Stimulated activated naive CD8-positive, alpha-beta T cell treated with anti-CD3 and anti-CD28 coated beads, Interleukin-15, amount 100 ng/mL, for 72 hours (primary cell): Measurements from ENCODE around the gene GASK1A.

Experiments used
- ATAC-seq: fragments of 150-1000 bp; cut with Tn5 transposase; 2 replicates; pipeline ENCODE4 v1.10.0; 2021; ENCODE audit warnings: mild to moderate bottlenecking, moderate library complexity
- DNase-seq, 2 donors: peaks; one replicate each; pipeline ENCODE4 v3.0.0; 2021 to 2022
- H3K27ac Mint-ChIP-seq, 2 donors: one replicate each; pipeline ENCODE4 v1.8.0; 2022; ENCODE audit warnings: mild to moderate bottlenecking in 2 of 2, mixed read lengths in 2 of 2, moderate library complexity in 2 of 2
- H3K27me3 Mint-ChIP-seq: one replicate; pipeline ENCODE4 v1.8.0; 2022; ENCODE audit warnings: mixed read lengths
- H3K4me1 Mint-ChIP-seq: one replicate; pipeline ENCODE4 v1.8.0; 2022; ENCODE audit warnings: mild to moderate bottlenecking, mixed read lengths
- H3K4me3 Mint-ChIP-seq, 2 donors: one replicate each; pipeline ENCODE4 v1.8.0; 2022; ENCODE audit warnings: mild to moderate bottlenecking in 2 of 2, mixed read lengths in 2 of 2, moderate library complexity in 1 of 2
- H3K9me3 Mint-ChIP-seq, 2 donors: one replicate each; pipeline ENCODE4 v1.8.0; 2022; ENCODE audit warnings: mixed read lengths in 2 of 2

The GASK1A gene

GRCh38 chr3:43089081-43089480 is 110.0 kb downstream of the GASK1A start:
- no peaks in the 10 kb centered on the region for H3K27me3 Mint-ChIP-seq
- H3K9me3 Mint-ChIP-seq, result peaks cover 4 to 14% of the 10 kb centered on the region in 2 donors
- no peak overlapping the region for H3K4me3 Mint-ChIP-seq
- H3K27ac Mint-ChIP-seq, result no peak overlapping the region
- DNase-seq, result no peak
- H3K4me1 Mint-ChIP-seq, result peaks cover 14% of the 10 kb centered on the region
- ATAC-seq, result no peak

DNA sequence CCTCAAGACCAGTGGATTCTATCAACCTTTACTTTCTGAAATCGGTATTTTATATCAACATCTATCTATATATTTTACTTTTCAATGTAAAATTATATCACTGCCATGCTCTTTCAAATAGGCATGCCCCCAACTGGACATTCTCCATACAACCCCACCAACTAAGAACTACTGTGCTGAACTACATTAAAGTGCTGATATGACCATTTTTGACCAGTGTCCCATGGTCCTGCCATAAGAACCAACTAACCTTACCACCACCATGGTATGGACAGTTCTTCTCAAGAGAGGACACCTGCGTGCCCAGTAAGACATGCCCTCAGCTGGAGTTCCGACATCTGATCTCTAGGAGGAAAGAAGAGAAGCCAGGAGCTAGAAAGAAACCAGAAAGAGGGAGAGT is 111.1 kb downstream of the GASK1A start:
- Mint-ChIP-seq H3K4me3 (no peak overlapping the region), H3K27ac (no peak overlapping the region), H3K9me3 (peaks cover 0 to 2% of the 10 kb centered on the region in 2 donors), H3K4me1 (peaks cover 14% of the 10 kb centered on the region), H3K27me3 (no peaks in the 10 kb centered on the region)
- no peak for DNase-seq
- ATAC-seq, result no peak

- DNase-seq (no peak), ATAC-seq (no peak)
- Mint-ChIP-seq H3K4me1 (peaks cover 20% of the 10 kb centered on the region), H3K27ac (no peak overlapping the region), H3K27me3 (no peaks in the 10 kb centered on the region), H3K4me3 (no peak overlapping the region), H3K9me3 (no peaks in the 10 kb centered on the region)
Measured at GRCh38 chr3:43091481-43091880, 112.4 kb downstream of the GASK1A start.

DNA sequence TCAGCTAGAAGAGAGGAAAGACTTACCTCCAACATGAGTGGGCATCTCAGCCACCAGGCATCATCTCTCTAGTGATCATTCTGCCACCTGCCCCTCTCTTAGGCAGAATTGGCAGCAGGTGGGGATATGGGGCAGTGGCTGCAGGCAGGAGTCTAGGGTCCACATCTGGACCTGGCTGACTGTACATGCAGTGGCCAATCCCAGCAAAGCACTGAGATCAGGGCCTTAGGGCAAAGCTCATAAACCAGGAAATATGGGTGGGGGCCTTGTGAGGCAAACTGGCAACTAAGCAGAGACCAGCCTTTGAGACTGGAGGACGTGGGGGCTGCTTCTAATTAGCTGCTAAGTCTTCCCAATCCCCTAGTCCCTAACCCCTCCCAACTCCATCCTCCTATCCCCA is 113.9 kb downstream of the GASK1A start:
- Mint-ChIP-seq H3K27ac (no peak overlapping the region), H3K27me3 (no peaks in the 10 kb centered on the region), H3K4me3 (no peak overlapping the region), H3K4me1 (peaks cover 20% of the 10 kb centered on the region), H3K9me3 (no peaks in the 10 kb centered on the region)
- no peak for ATAC-seq
- DNase-seq, result no peak

DNA sequence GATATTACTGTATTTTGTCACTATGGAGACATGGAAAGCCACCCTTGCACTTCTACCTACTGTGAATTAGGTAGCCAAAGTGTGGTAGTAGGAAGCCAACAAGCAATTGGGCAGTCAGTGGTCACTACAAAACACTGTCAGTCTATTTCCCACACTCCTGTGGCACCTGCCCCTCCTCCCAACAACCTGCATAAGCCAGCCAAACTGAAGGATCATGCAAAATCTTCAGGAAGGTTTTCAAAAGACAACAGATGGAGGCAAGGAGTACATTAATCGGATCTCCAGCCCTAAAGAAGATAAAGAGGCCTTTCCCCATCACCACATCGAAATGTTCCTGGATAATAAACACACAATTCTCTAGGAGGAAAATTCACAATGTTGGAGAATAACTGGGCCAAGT is 114.9 kb downstream of the GASK1A start:
- Mint-ChIP-seq H3K27me3 (no peaks in the 10 kb centered on the region), H3K27ac (peak overlapping the region in 1 of 2 donors; percentile 19), H3K4me1 (peaks cover 21% of the 10 kb centered on the region), H3K4me3 (no peak overlapping the region), H3K9me3 (no peaks in the 10 kb centered on the region)
- DNase-seq, result no peak
- ATAC-seq, result no peak

DNA sequence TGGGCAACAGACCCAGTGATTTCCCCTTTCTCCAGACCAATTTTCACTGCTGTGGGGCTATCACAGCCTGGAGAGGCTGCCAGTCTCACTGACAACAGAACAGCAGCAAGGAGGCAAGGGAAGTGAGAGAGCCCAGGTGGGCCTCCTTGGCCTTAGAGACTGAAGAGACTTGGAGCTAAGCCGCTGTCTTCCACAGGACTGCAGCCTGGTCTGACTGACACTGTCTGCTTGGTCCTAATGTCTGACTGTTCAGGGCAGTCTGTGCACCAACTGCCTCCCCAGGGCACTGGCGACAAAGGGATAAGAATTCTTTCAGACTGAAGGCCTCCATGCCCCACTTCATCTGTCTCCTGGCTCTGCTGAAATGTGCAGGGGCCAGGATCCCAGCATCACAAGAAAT is 115.3 kb downstream of the GASK1A start:
- DNase-seq (no peak), ATAC-seq (no peak)
- Mint-ChIP-seq H3K9me3 (no peaks in the 10 kb centered on the region), H3K4me3 (no peak overlapping the region), H3K4me1 (peaks cover 25% of the 10 kb centered on the region), H3K27ac (peak overlapping the region in 1 of 2 donors; percentile 19), H3K27me3 (no peaks in the 10 kb centered on the region)

- H3K4me1 Mint-ChIP-seq, result peaks cover 25% of the 10 kb centered on the region
- H3K9me3 Mint-ChIP-seq, result no peaks in the 10 kb centered on the region
- H3K4me3 Mint-ChIP-seq, result no peak overlapping the region
- DNase-seq (no peak), ATAC-seq (no peak)
- no peaks in the 10 kb centered on the region for H3K27me3 Mint-ChIP-seq
- H3K27ac Mint-ChIP-seq, result no peak overlapping the region
Measured at GRCh38 chr3:43094851-43095250, 115.7 kb downstream of the GASK1A start.

- no peak overlapping the region for H3K27ac Mint-ChIP-seq
- ATAC-seq (no peak), DNase-seq (no peak)
- H3K4me1 Mint-ChIP-seq, result peaks cover 25% of the 10 kb centered on the region
- H3K27me3 Mint-ChIP-seq, result no peaks in the 10 kb centered on the region
- no peak overlapping the region for H3K4me3 Mint-ChIP-seq
- H3K9me3 Mint-ChIP-seq, result no peaks in the 10 kb centered on the region
Measured at GRCh38 chr3:43095370-43095769, 116.3 kb downstream of the GASK1A start.

DNA sequence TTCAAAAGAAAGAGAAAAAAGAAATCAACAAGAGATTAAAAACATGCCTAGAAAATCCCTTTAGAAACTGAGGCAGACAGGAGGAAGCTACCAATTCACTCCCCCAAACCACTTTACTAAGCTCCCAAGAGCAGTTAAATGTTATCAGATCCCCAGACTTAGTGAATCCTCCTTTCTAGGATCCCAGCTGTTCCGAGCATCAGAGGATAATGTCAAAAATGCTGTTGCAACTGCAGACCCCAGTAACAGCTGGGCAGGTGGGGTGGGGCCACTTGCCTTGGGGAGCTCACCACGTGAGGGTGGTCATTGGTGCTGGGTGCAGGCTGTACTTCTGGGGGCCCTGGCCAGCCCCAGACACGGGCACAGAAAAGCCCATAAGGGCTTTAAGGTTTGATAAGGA is 117.7 kb downstream of the GASK1A start:
- Mint-ChIP-seq H3K27ac (peak overlapping the region in 1 of 2 donors; percentile 44), H3K27me3 (no peaks in the 10 kb centered on the region), H3K4me3 (no peak overlapping the region), H3K9me3 (no peaks in the 10 kb centered on the region), H3K4me1 (peaks cover 32% of the 10 kb centered on the region)
- ATAC-seq, result no peak
- DNase-seq, result no peak

GRCh38 chr3:43097400-43098080 is 118.4 kb downstream of the GASK1A start:
- no peak for ATAC-seq
- no peaks in the 10 kb centered on the region for H3K9me3 Mint-ChIP-seq
- DNase-seq, result no peak
- H3K4me1 Mint-ChIP-seq, result peaks cover 32% of the 10 kb centered on the region
- no peak overlapping the region for H3K27ac Mint-ChIP-seq
- no peaks in the 10 kb centered on the region for H3K27me3 Mint-ChIP-seq
- H3K4me3 Mint-ChIP-seq, result no peak overlapping the region

GRCh38 chr3:43098761-43099160 is 119.7 kb downstream of the GASK1A start:
- no peak overlapping the region for H3K27ac Mint-ChIP-seq
- H3K4me3 Mint-ChIP-seq, result no peak overlapping the region
- DNase-seq (no peak), ATAC-seq (no peak)
- H3K4me1 Mint-ChIP-seq, result peaks cover 38% of the 10 kb centered on the region
- no peaks in the 10 kb centered on the region for H3K9me3 Mint-ChIP-seq
- H3K27me3 Mint-ChIP-seq, result no peaks in the 10 kb centered on the region

DNA sequence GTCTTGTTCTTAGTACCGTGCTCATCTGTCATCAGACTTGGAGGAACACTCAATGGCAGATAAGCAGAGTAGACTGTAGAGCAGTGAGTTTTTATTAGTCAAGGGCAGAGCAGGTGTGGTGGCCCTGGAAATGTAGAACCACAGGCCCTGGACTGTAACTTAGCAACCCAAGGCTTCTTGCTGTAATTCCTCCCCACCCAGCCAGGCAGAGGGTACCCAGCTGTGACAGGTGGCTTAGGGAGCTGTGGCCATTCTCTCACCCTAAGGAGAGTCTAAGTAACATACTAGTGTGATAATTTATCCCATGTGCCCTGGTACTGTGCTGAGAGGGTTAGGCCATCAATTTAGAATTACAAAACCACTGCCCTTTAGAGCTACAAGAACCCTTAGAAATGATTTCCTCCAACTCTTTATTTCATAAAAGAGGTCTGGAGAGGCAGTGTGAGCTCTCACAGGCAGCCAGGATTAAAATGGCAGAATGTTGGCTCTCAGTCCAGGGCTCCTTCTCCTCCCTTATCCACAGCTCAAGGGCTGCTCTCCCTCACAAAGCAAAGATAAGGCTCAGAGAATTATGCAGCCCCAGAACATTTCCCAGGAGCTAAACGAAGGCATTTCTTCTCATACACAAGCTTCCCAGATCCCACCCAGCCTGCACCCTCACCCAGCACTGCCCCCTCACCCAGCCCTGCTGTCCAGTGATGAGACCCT is 123.8 kb downstream of the GASK1A start:
- peaks cover 52% of the 10 kb centered on the region for H3K4me1 Mint-ChIP-seq
- no peaks in the 10 kb centered on the region for H3K27me3 Mint-ChIP-seq
- ATAC-seq, result no peak
- H3K9me3 Mint-ChIP-seq, result no peaks in the 10 kb centered on the region
- DNase-seq, result no peak
- H3K27ac Mint-ChIP-seq, result no peak overlapping the region
- H3K4me3 Mint-ChIP-seq, result no peak overlapping the region

DNA sequence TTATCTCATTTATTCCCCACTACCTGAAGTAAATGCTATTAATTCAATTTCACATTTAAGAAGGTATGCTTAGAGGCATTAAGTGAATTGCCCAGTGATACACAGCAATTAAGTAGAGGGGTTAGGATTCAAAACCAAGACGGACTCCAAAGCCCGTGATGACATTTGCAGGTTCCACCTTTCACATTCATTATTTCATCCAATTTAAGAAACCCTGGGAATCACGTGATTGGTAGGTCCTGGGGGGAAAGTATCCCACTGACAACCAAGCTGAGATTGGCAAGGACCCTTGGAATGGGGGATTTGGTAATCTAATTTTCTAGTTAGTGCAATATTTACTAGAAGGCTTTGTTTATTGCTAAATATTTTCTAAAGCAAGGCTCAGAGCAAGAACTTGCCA is 124.9 kb downstream of the GASK1A start:
- no peak overlapping the region for H3K27ac Mint-ChIP-seq
- no peak for ATAC-seq
- H3K27me3 Mint-ChIP-seq, result no peaks in the 10 kb centered on the region
- H3K4me1 Mint-ChIP-seq, result peaks cover 52% of the 10 kb centered on the region
- DNase-seq, result no peak
- no peaks in the 10 kb centered on the region for H3K9me3 Mint-ChIP-seq
- H3K4me3 Mint-ChIP-seq, result no peak overlapping the region

- ATAC-seq (peak; percentile 57), DNase-seq (peak; percentile 36 to 37)
- Mint-ChIP-seq H3K4me1 (peaks cover 48% of the 10 kb centered on the region), H3K9me3 (peaks cover 0 to 4% of the 10 kb centered on the region in 2 donors), H3K4me3 (peak overlapping the region; percentile 84 to 93), H3K27ac (peak overlapping the region in 1 of 2 donors; percentile 54), H3K27me3 (no peaks in the 10 kb centered on the region)
Measured at GRCh38 chr3:43104660-43105595, 125.8 kb downstream of the GASK1A start.

- DNase-seq (peak; percentile 88 to 89), ATAC-seq (peak; percentile 95)
- H3K4me1 Mint-ChIP-seq, result peaks cover 45% of the 10 kb centered on the region
- peak within 1 kb of the TSS; percentile 84 to 93 for H3K4me3 Mint-ChIP-seq
- H3K27ac Mint-ChIP-seq, result peak within 1 kb of the TSS; percentile 82 to 92
- H3K9me3 Mint-ChIP-seq, result peaks cover 6 to 9% of the 10 kb centered on the region in 2 donors
- no peaks in the 10 kb centered on the region for H3K27me3 Mint-ChIP-seq
Measured at GRCh38 chr3:43105596-43106292, 126.6 kb downstream of the GASK1A start, which contains the start of gene POMGNT2. Gene POMGNT2, minus strand, starts transcription at chr3:43106079. Its CDS starts 24,648 bp downstream, at chr3:43081431.
